Hepatocyte (in vitro differentiated cells): Measurements from ENCODE around the gene POLR2L. TPM values are rescaled to one million over a fixed set of nuclear protein-coding genes. Genes with fewer than 3 reads are reported as not detected.

Source experiments
- DNase-seq: peaks from one replicate; pipeline ENCODE4 v3.0.0-alpha.2; 2016; ENCODE audit warnings: low spot score
- H2AFZ ChIP-seq: fragments of 200-600 bp; sonication (generic); 2 replicates; pipeline ENCODE4 v1.6.0; 2016; ENCODE audit warnings: antibody characterized with exemption, mild to moderate bottlenecking
- H3K27ac ChIP-seq: fragments of 200-600 bp; sonication (generic); 2 replicates; pipeline ENCODE4 v1.5.1; 2016; ENCODE audit warnings: mild to moderate bottlenecking
- H3K27me3 ChIP-seq: fragments of 200-600 bp; sonication (generic); 2 replicates; pipeline ENCODE4 v1.6.1; 2016
- H3K36me3 ChIP-seq: fragments of 200-600 bp; sonication (generic); replicated peaks from 2 replicates; pipeline ENCODE4 v1.5.1; 2016; ENCODE audit warnings: low read depth; ENCODE audit not compliant: insufficient read depth
- H3K4me1 ChIP-seq: fragments of 200-600 bp; sonication (generic); 2 replicates; pipeline ENCODE4 v1.5.1; 2016; ENCODE audit warnings: mild to moderate bottlenecking, moderate library complexity; ENCODE audit not compliant: insufficient read depth
- H3K4me2 ChIP-seq: fragments of 200-600 bp; sonication (generic); 2 replicates; pipeline ENCODE4 v1.6.0; 2016
- H3K4me3 ChIP-seq: fragments of 200-600 bp; sonication (generic); 2 replicates; pipeline ENCODE4 v1.5.1; 2016; ENCODE audit warnings: mild to moderate bottlenecking
- H3K79me2 ChIP-seq: fragments of 200-600 bp; sonication (generic); 2 replicates; pipeline ENCODE4 v1.6.0; 2017; ENCODE audit warnings: mild to moderate bottlenecking
- H3K9me2 ChIP-seq: fragments of 200-600 bp; sonication (generic); replicated peaks from 2 replicates; pipeline ENCODE4 v1.6.0; 2017; ENCODE audit warnings: mild to moderate bottlenecking; ENCODE audit not compliant: insufficient read depth
- H3K9me3 ChIP-seq: fragments of 200-600 bp; sonication (generic); 2 replicates; pipeline ENCODE4 v1.5.1; 2016; ENCODE audit warnings: low read depth, mild to moderate bottlenecking
- H4K20me1 ChIP-seq: fragments of 200-600 bp; sonication (generic); 2 replicates; pipeline ENCODE4 v1.6.0; 2016; ENCODE audit warnings: mild to moderate bottlenecking; ENCODE audit not compliant: insufficient read depth, poor library complexity, severe bottlenecking
- CTCF ChIP-seq: fragments of 200-600 bp; sonication (generic); IDR thresholded peaks from 2 replicates; pipeline ENCODE4 v1.5.1; 2016; ENCODE audit warnings: antibody characterized with exemption, mild to moderate bottlenecking; ENCODE audit not compliant: poor library complexity
- EZH2 ChIP-seq: fragments of 200-600 bp; sonication (generic); IDR thresholded peaks from 2 replicates; pipeline ENCODE4 v1.6.1; 2016; ENCODE audit warnings: antibody characterized with exemption, mild to moderate bottlenecking, borderline replicate concordance
- EZH2phosphoT487 ChIP-seq: fragments of 200-600 bp; sonication (generic); IDR thresholded peaks from one replicate; pipeline ENCODE4 v1.6.1; 2018; ENCODE audit warnings: antibody characterized with exemption, mild to moderate bottlenecking, low read depth, moderate library complexity; ENCODE audit not compliant: unreplicated experiment, severe bottlenecking
- WGBS: methylation state at CpG from one replicate; pipeline ENCODE4 v1.1.6; 2016; ENCODE audit warnings: low lambda C conversion rate; ENCODE audit errors: missing lambda C conversion rate; 5-methylcytosine and 5-hydroxymethylcytosine counted together
- polyA plus RNA-seq: library from polyadenylated mRNA; unstranded; fragments of >200 nt; fragmentation: Nextera tagmentation; extraction: Ambion mirVana; gene quantifications from 2 replicates; pipeline ENCODE4 v1.2.1, GENCODE V29; 2016
- total RNA-seq: library from RNA; depleted of rRNA; stranded (reverse); fragments of >200 nt; gene quantifications from 2 replicates; pipeline ENCODE4 v1.2.3, GENCODE V29; 2014

Gene POLR2L
- total and polyA plus RNA-seq, 2 experiments from 2014 or later, result 38.0 to 372 TPM

- Histone ChIP-seq H3K4me3 (no peak overlapping the region), H3K4me1 (peaks cover 9% of the 10 kb centered on the region), H3K36me3 (no peaks in the 10 kb centered on the region), H3K4me2 (no peak overlapping the region), H3K27ac (no peak overlapping the region), H4K20me1 (no peaks in the 10 kb centered on the region), H3K9me3 (no peaks in the 10 kb centered on the region), H3K9me2 (no peaks in the 10 kb centered on the region), H3K79me2 (no peaks in the 10 kb centered on the region), H2AFZ (no peak overlapping the region), H3K27me3 (no peaks in the 10 kb centered on the region)
- no peak for DNase-seq
- TF ChIP-seq EZH2phosphoT487 (no peak), CTCF (no peak), EZH2 (no peak)
- 95% methylated on average over 8 of the region's 8 CpGs for WGBS
These were observed 25.6 kb upstream of the POLR2L start for GRCh38 chr11:867856-868358.

- no peak overlapping the region for H3K4me3 ChIP-seq
- H3K4me1 ChIP-seq, result peaks cover 21% of the 10 kb centered on the region
- H3K27me3 ChIP-seq, result no peaks in the 10 kb centered on the region
- 94% methylated on average over 14 of the region's 14 CpGs for WGBS
- TF ChIP-seq EZH2 (no peak), CTCF (no peak), EZH2phosphoT487 (no peak)
- H3K9me3 ChIP-seq, result no peaks in the 10 kb centered on the region
- H4K20me1 ChIP-seq, result no peaks in the 10 kb centered on the region
- no peak overlapping the region for H3K4me2 ChIP-seq
- no peak for DNase-seq
- H2AFZ ChIP-seq, result no peak overlapping the region
- no peak overlapping the region for H3K27ac ChIP-seq
- H3K79me2 ChIP-seq, result no peaks in the 10 kb centered on the region
- no peaks in the 10 kb centered on the region for H3K9me2 ChIP-seq
- no peaks in the 10 kb centered on the region for H3K36me3 ChIP-seq
These were observed 24.2 kb upstream of the POLR2L start for GRCh38 chr11:866481-866880.

GRCh38 chr11:865462-866430 is 23.4 kb upstream of the POLR2L start:
- WGBS, result 92% methylated on average over 25 of the region's 41 CpGs
- H3K4me3 ChIP-seq, result no peak overlapping the region

More at GRCh38 chr11:865462-866430, 23.4 kb upstream of the POLR2L start:
- TF ChIP-seq EZH2 (no peak), CTCF (no peak), EZH2phosphoT487 (no peak)
- no peaks in the 10 kb centered on the region for H3K79me2 ChIP-seq
- no peaks in the 10 kb centered on the region for H3K9me3 ChIP-seq
- H2AFZ ChIP-seq, result no peak overlapping the region
- H3K9me2 ChIP-seq, result no peaks in the 10 kb centered on the region
- H3K36me3 ChIP-seq, result no peaks in the 10 kb centered on the region
- peaks cover 21% of the 10 kb centered on the region for H3K4me1 ChIP-seq
- no peaks in the 10 kb centered on the region for H4K20me1 ChIP-seq
- no peaks in the 10 kb centered on the region for H3K27me3 ChIP-seq
- DNase-seq, result no peak
- H3K4me2 ChIP-seq, result no peak overlapping the region
- no peak overlapping the region for H3K27ac ChIP-seq
